NOMO-1 treated with DMSO at 0.1 percent for 48 hours (cell line): ENCODE results near the gene LRRC28.

Source experiments
- DNase-seq: peaks from one replicate; lab custom pipeline; 2025; ENCODE audit not compliant: unreplicated experiment; lab: John Stamatoyannopoulos, UW

The LRRC28 gene

DNA sequence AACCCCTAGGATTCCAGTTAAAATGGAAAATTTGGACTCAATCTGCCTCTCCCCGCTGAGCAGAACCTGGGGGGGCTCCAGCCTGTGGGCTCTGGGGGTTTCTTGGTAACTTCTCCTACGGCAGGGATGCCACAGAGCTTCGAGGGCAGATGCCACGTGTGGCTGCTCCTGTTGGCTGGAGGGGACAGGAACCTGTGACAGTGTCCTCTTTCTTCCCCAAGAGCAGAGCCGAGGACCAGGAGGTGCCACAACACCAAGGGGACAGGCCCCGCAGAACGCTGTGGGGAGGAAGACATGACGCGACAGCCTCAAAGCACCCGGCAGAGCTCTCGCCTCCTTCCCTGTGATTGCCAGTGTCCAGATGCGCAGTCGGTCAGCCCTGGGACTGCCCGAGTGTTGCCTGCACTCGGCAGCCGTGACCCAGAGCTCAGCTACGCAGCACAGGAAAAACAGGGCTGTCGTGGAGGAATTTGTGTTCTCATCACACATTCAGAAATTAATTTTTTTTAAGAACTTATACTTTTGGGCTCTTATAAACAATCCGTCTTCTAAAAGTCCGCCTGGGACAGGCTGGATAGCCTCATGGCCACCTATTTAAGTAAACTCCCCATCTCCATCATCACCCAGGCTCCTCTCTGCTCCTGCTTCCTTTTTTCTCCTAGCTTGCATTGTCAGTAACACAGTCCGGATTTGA, 182.6 kb downstream of the LRRC28 start:
- DNase-seq, result no peak

DNA sequence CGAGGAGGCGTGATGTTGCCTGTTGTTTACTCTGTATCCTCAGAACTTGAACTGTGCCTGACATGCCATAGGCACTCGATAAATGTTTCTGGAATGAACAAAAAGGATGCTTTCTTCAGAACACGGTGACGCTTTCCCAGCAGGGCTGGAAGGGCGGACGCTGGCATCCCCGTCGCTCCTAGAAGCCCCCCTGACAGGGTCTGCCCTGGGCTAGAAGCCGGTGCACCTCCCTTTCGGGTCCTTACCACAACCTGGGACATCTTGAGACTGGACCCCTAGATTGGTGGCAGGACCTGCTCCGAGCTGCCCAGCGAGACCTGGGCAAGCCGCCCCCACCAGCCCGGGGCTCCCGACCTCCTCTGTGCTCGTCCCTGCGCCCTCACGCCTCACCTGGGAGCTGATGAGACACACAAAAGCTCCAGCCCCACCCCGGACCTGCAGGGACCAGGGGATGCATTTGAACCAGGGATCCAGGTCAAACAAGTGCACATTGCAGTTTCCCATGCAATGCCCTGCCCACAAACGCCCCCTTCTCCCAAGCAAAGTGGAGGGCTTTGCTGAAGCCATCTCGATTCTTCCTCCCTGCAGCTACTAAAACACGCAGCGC, 183.3 kb downstream of the LRRC28 start:
- DNase-seq, result no peak

DNA sequence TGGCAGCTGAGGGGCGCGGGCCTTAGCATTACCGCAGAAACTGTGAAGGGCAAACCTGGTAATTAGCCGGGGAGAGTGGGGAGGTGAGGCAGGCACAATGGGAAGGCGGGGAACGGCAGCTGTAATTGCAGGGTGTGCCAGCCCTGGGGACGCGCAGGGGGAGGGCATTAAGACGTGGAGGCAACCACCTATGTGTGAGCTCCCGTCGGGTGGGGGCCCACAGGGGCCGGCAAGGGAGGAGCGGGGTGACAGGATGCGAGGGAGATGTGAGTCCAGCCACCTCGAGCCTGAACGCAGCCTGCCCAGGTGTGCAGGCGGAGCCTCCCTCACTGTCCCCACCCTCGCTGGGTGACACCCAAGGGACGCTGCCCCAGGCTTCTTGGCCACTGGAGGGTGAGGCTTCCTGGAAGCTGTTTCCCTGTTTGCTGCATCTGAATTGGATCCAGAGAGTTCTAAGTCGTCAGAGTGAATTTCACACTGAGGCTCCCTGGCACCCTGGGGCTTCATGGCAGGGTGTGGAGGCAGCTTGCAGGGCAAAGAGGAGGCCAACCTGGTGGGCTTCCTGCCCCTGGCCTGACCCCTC, 183.9 kb downstream of the LRRC28 start:
- no peak for DNase-seq

DNA sequence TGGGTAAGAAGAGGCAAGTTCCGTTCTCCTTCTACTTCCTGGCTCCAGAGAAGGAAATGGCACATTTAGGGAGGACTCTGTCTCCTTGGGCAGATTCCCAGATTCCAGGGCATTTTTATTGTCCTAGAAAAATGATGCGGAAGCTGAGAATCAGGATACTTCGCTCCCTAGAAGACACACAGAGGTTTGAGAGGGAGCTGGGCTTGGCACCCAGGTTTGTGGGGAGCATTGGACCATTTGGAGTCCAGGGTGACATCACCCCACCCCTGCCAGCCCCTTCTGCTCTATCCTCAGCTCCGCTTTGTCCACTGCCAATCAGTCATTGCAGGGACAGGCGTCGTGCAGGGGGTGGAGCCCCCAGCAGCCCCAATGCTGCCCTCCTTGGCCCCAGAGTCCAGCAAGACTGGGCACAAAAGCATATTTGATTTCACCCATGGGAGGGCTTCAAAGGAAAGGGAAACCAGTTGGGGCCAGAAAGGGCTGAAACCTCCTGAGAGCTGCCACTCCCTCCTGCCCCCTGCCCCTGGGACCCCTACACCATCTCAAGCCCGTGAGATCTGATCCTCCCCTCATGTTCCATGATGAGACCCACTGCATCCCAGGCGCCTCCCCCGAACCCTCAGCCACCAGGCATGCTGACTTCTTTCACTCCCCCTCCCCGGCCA, 184.7 kb downstream of the LRRC28 start:
- no peak for DNase-seq

DNA sequence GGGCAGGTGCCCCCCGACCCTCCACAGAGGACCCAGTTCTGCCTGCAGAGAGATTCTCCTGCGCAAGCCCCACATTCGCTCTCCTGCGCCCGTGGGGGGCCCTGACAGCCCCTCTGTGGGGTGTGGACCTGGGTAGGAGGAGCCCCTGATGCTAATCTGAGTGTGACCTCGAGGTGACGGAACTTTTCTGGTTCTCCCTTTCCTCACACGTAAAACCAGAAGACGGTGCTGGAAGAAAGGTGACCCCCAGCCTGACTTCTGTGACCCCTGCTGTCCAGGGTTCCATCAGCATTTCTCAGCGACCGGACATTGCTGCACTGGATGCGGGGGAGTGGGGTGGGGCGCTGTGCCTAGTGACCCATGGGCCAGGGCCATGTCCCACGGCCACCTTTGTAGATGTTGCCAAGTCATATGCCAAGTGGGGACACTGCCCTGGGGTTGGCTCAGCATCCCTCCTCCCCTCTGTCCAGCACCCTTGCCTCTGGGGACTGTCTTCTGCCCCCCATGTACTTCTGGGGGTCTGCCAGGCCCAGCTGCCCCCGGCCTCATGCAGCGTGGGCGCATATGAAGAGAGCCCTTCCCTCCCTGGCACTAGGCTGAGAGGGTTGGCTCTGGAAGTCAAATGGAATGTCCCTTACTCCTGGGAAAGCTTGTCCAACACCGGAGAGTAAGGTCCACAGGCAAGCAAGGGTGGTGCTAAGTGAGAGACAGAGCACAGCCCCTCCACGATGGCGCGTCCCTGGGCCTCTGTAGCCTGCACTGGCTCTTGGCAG, 185.4 kb downstream of the LRRC28 start:
- no peak for DNase-seq

DNA sequence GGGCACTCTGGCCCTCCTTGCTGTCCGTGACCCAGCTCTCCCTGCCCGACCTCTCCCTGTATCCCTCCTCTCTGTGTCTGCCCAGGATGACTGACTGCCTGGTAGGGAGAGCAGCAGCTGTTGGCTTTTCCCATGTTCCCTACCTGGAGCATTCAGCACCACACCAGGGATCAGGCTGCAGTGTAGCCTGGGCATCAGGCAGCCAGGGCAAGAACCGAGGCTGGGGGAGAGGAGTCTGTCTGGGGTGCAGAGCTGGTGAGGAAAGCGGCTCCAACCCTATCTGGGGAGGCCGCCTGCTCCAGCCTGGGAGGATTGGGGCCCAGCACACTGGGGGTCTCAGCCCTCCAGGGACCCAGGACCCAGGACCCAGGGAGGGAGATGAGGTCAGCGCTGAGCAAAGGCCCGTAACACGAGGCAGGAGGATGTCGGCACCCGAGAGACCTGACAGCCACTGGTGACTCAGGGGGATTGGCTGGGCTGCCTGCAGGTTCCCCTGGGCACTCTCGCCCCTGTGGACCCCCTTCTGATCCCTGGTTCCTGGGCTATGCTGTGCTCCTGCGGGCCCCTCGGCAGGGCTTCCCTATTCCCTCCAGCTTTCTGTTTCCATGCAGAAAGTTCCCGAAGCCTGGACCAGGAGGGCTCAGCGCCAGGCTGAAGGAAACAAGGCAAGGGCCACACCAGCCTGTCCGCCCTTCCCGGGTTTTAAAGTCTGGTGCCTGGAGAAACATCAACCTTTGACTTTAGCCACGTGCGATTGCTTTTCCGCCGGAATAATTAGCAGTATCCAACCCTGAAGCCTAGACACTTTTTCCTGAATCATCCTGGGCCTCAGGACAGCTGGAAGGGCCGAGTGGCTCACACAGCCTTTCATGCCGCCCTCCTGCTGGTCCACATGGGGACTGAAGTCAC, 186.3 kb downstream of the LRRC28 start:
- no peak for DNase-seq

DNA sequence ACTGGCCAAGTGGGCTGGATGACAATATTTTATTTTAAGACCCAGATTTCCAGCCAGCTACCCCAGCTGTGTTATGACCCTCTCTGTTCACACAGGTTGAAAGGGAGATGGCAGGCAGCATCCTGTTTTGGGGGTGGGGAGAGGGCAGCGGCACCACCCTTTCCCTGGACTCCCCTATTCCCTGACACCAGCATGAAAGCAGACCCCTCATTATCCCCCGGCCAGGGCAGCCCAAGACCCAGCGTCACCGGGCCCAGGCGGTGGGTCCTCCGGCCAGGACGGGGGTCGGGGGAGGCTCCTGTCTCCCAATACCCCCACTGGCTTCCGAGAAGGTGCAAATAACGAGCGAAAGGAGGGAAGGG, 186.9 kb downstream of the LRRC28 start:
- DNase-seq, result no peak

DNA sequence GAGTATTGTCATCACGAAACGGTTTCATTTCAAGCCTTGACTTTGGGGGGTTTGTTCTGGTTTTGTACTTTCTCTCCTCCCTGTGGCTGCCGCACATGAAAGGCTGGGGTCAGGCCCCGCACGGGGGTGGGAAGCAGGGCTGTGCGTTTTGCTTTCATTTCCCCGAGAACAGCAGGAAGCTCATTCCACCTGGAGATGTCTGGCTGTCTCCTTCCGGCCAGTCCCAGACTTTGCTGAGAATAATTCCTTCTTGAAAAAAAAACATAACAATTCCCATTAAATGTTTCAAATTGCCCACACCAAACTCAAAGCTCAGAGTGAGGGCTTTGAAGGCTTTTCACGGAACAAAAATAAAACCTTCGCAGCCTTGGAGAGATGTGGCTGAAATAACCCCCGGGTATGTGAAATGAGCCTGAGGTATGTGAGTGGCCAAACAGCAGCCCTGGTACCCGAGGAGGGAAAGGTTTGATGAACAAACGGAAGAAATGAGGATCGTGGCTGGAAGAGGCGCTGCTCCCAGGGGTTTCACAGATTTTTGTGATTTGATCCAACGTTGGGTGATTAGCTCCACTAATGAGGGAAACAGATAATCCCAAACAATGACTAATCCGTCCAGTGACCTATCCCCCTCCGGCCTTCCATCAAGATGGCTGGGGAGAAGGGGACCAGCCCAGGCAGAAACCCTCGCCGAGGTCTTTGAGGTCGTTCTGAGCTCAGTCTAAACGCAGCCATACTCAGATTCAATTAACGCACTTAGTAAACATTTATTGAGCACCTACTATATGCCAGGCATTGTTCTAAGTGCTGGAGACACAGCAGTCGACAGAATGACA, 187.6 kb downstream of the LRRC28 start:
- no peak for DNase-seq

DNA sequence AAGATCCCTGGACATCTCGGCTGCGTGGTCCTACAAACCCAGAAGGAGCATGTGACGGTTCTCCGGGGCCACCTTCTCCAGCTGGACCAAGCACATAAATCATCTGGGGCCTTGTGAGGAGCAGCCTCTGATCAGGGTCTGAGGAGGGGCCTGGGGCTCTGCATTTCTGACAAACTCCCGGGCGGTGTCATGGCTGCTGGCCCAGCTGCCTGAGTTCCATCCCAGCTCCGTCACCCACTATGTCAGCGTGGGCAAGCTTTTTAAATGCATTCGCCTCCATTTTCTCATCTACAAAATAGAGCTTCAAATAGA, 188.2 kb downstream of the LRRC28 start:
- DNase-seq, result no peak

DNA sequence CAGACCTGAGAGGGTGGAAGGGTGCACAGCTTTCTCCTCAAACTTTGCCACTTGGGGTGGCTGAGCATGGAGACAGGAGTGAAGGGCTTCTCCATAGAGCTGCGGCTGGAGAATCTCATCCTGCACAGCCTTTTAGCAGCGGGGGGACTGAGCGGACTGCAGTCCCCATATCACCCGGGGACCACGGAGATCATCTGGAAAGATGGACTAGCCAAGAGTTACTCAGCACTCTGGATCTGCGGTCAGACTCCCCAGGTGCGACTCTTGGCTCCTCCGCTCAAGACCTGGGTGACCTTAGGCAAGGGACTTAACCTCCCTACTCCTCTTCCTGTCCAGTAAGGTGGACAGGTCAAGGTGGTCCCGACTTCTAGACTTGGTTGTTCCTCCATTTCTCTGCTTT, 188.7 kb downstream of the LRRC28 start:
- no peak for DNase-seq
